Panc1 (cell line): ENCODE data around the gene TMEM252. TPM values are rescaled to one million over a fixed set of nuclear protein-coding genes. Genes with fewer than 3 reads are reported as not detected.

Experiments
- ATAC-seq: fragments of 200-7000 bp; cut with Tn5 transposase; 2 replicates; pipeline ENCODE4 v1.9.1; 2020; ENCODE audit warnings: mild to moderate bottlenecking, moderate library complexity
- BruUV-seq: library from RNA; stranded (reverse); fragments of 400-500 nt; replicated peaks from 2 replicates; lab custom pipeline; 2021; lab: Mats Ljungman, UMichigan
- CTCF ChIA-PET: fragments of 300-600 bp; sonication (Branson Sonifier 250); formaldehyde crosslinking; loops from one replicate; lab custom pipeline; 2022; ENCODE audit warnings: antibody characterized with exemption; lab: Charles Lee
- POLR2A ChIA-PET: fragments of 300-600 bp; sonication (Branson Sonifier 250); formaldehyde crosslinking; loops from one replicate; lab custom pipeline; 2022; ENCODE audit warnings: antibody characterized with exemption; lab: Charles Lee
- DNase-seq: peaks from one replicate; pipeline ENCODE4 v3.0.0-alpha.2; 2010; ENCODE audit warnings: low read depth, low spot score
- H3K27ac ChIP-seq: 2 replicates; pipeline ENCODE4 v1.5.1; 2011; ENCODE audit warnings: mild to moderate bottlenecking, low read length, inconsistent platforms
- H3K27me3 ChIP-seq: fragments of 200-500 bp; sonication (Bioruptor generic); 2 replicates; pipeline ENCODE4 v1.6.0; 2014; ENCODE audit warnings: low read length, inconsistent platforms; ENCODE audit not compliant: control insufficient read depth, insufficient read depth
- H3K36me3 ChIP-seq: fragments of 200-500 bp; sonication (Bioruptor generic); 2 replicates; pipeline ENCODE4 v1.5.1; 2014; ENCODE audit warnings: inconsistent platforms, mild to moderate bottlenecking, low read length, moderate library complexity; ENCODE audit not compliant: control insufficient read depth, insufficient read depth
- H3K4me1 ChIP-seq: 2 replicates; pipeline ENCODE4 v1.5.1; 2011; ENCODE audit warnings: inconsistent platforms, mild to moderate bottlenecking, low read length, moderate library complexity; ENCODE audit not compliant: control insufficient read depth, insufficient read depth
- H3K4me3 ChIP-seq, 2 experiments: 2 replicates each; pipeline ENCODE4 v1.5.1; 2011 to 2012; ENCODE audit warnings: low read depth in 2 of 2, low read length in 2 of 2, mild to moderate bottlenecking in 2 of 2, inconsistent platforms in 1 of 2, moderate library complexity in 1 of 2
- H3K9me3 ChIP-seq: fragments of 200-500 bp; sonication (Bioruptor generic); 2 replicates; pipeline ENCODE4 v1.5.1; 2014; ENCODE audit warnings: low read depth, mild to moderate bottlenecking, inconsistent platforms, low read length, moderate library complexity; ENCODE audit not compliant: control insufficient read depth, insufficient read depth
- POLR2AphosphoS5 ChIP-seq: IDR thresholded peaks from 2 replicates; pipeline ENCODE4 v1.6.1; 2012; ENCODE audit warnings: mild to moderate bottlenecking, low read depth, low read length, moderate library complexity
- SIN3A ChIP-seq: IDR thresholded peaks from 2 replicates; pipeline ENCODE4 v1.6.1; 2012; ENCODE audit warnings: low read depth, mild to moderate bottlenecking, low read length, moderate library complexity, borderline replicate concordance; ENCODE audit not compliant: insufficient read depth
- TCF7L2 ChIP-seq: IDR thresholded peaks from 2 replicates; pipeline ENCODE4 v1.6.1; 2011; ENCODE audit warnings: mild to moderate bottlenecking, low read depth, low read length, inconsistent platforms
- in situ Hi-C: cut with HindIII; loops from 2 replicates; pipeline ENCODE4 v1.10.0; 2016; ENCODE audit warnings: low sequenced_read_pairs, low pct_unique_long_range_greater_than_20kb
- intact Hi-C: fragments of 100-400 bp; cut with micrococcal nuclease; formaldehyde crosslinking; loops from one replicate; pipeline ENCODE4 v1.10.0; 2022; ENCODE audit not compliant: unreplicated experiment
- total RNA-seq: library from RNA; stranded (reverse); gene quantifications from one replicate; pipeline ENCODE4 v1.2.1, GENCODE V29; 2021; ENCODE audit not compliant: unreplicated experiment
- TF ChIP-seq, protein P1 (sequence below), 2 experiments: IDR thresholded peaks; 2 replicates each; pipeline ENCODE4 v1.6.1; 2011 to 2012; ENCODE audit warnings: low read depth in 2 of 2, control low read depth in 1 of 2, low read length in 1 of 2, mild to moderate bottlenecking in 1 of 2, moderate library complexity in 1 of 2; ENCODE audit not compliant: insufficient read depth in 1 of 2
- TF ChIP-seq, protein P2 (sequence below): fragments of 450-650 bp; IDR thresholded peaks from 2 replicates; pipeline ENCODE4 v1.5.1; 2017; ENCODE audit warnings: mild to moderate bottlenecking

TMEM252 gene
- total RNA-seq, 1 experiment from 2014 or later = not detected

DNA sequence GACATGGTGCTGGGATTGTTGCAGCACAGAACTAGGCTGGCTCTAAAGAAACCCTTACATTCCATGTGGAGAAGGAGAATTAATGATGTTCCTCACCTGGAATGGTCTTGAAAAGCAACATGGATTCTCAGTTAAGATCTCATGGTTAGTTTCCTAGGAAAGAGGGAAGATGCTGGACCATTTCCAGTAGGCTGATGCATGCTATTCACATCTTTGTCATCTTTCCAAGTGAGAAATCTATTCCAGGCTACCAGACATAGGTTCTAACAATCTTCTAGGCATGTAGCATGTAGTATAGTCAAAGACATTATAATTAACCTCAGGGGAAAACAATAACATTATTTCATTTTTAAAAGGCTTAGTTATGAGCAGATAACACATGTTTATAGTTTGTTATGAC is 44.3 kb downstream of the TMEM252 start:
- H3K36me3 ChIP-seq = no peaks in the 10 kb centered on the region
- in situ Hi-C loops = no loop called here
- ChIA-PET CTCF (no interaction called here), POLR2A (no interaction called here)
- no peak overlapping the region for H3K4me3 ChIP-seq
- no peak for ATAC-seq
- DNase-seq = no peak
- H3K27ac ChIP-seq = no peak overlapping the region
- BruUV-seq = no TSS peak
- TF ChIP-seq, protein P1, sequence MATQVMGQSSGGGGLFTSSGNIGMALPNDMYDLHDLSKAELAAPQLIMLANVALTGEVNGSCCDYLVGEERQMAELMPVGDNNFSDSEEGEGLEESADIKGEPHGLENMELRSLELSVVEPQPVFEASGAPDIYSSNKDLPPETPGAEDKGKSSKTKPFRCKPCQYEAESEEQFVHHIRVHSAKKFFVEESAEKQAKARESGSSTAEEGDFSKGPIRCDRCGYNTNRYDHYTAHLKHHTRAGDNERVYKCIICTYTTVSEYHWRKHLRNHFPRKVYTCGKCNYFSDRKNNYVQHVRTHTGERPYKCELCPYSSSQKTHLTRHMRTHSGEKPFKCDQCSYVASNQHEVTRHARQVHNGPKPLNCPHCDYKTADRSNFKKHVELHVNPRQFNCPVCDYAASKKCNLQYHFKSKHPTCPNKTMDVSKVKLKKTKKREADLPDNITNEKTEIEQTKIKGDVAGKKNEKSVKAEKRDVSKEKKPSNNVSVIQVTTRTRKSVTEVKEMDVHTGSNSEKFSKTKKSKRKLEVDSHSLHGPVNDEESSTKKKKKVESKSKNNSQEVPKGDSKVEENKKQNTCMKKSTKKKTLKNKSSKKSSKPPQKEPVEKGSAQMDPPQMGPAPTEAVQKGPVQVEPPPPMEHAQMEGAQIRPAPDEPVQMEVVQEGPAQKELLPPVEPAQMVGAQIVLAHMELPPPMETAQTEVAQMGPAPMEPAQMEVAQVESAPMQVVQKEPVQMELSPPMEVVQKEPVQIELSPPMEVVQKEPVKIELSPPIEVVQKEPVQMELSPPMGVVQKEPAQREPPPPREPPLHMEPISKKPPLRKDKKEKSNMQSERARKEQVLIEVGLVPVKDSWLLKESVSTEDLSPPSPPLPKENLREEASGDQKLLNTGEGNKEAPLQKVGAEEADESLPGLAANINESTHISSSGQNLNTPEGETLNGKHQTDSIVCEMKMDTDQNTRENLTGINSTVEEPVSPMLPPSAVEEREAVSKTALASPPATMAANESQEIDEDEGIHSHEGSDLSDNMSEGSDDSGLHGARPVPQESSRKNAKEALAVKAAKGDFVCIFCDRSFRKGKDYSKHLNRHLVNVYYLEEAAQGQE (IDR thresholded peaks at IDR 0.05; ENCODE audit: insufficient read depth in 1 of 2, low read depth in 2 of 2, low read length in 1 of 2) = no peak
- TF ChIP-seq POLR2AphosphoS5 = no peak
- no peak for TF ChIP-seq TCF7L2
- TF ChIP-seq SIN3A = no peak
- TF ChIP-seq, protein P2, sequence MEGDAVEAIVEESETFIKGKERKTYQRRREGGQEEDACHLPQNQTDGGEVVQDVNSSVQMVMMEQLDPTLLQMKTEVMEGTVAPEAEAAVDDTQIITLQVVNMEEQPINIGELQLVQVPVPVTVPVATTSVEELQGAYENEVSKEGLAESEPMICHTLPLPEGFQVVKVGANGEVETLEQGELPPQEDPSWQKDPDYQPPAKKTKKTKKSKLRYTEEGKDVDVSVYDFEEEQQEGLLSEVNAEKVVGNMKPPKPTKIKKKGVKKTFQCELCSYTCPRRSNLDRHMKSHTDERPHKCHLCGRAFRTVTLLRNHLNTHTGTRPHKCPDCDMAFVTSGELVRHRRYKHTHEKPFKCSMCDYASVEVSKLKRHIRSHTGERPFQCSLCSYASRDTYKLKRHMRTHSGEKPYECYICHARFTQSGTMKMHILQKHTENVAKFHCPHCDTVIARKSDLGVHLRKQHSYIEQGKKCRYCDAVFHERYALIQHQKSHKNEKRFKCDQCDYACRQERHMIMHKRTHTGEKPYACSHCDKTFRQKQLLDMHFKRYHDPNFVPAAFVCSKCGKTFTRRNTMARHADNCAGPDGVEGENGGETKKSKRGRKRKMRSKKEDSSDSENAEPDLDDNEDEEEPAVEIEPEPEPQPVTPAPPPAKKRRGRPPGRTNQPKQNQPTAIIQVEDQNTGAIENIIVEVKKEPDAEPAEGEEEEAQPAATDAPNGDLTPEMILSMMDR = no peak
- no peaks in the 10 kb centered on the region for H3K4me1 ChIP-seq
- intact Hi-C loops = no loop called here
- no peaks in the 10 kb centered on the region for H3K27me3 ChIP-seq
- H3K9me3 ChIP-seq = no peaks in the 10 kb centered on the region

DNA sequence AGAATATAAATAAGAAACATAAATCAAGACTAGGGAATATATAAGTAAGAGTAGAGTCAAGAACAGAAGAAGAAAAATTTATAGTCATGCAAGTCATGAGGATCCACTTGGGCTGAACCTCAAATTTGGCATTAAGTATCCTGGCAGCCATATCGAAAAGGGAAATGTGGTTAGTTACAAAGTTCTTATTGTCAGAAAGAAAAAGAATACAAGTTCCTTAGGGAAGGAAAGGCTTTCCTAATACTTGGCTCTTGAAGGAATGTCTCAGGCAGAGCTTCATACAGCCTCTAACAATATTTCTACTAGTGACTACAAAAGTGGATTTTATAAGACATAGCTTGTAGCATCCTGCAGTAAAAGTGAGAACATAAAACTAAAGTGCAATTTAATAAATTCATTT is 45.4 kb downstream of the TMEM252 start:
- Histone ChIP-seq H3K27ac (no peak overlapping the region), H3K9me3 (no peaks in the 10 kb centered on the region), H3K4me3 (no peak overlapping the region), H3K27me3 (no peaks in the 10 kb centered on the region), H3K4me1 (no peaks in the 10 kb centered on the region), H3K36me3 (no peaks in the 10 kb centered on the region)
- intact Hi-C loops (no loop called here), in situ Hi-C loops (no loop called here)
- POLR2A ChIA-PET = no interaction called here
- TF ChIP-seq, protein P2 = no peak
- TF ChIP-seq POLR2AphosphoS5 (no peak), TCF7L2 (no peak), SIN3A (no peak)
- TF ChIP-seq, protein P1 (IDR thresholded peaks at IDR 0.05; ENCODE audit: insufficient read depth in 1 of 2, low read depth in 2 of 2, low read length in 1 of 2) = no peak
- DNase-seq = no peak
- CTCF ChIA-PET = no interaction called here
- no TSS peak for BruUV-seq
- ATAC-seq = no peak
